HT-29 (cell line): ENCODE measurements around the gene OLFML2B. TPM values are rescaled to one million over a fixed set of nuclear protein-coding genes. Genes with fewer than 3 reads are reported as not detected.
"Not testable (repeated sequence)": the region's sequence is repeated elsewhere in the genome, so short reads cannot be mapped to it uniquely, and the experiment has no call there.

ENCODE experiments used
- DNase-seq: peaks from one replicate; pipeline ENCODE4 v3.0.0-alpha.2; 2015; ENCODE audit warnings: low spot score
- total RNA-seq: library from RNA; depleted of rRNA; stranded (reverse); fragments of >200 nt; shearing (Covaris generic); gene quantifications from 2 replicates; pipeline ENCODE4 v1.2.3, GENCODE V29; 2014

OLFML2B gene
- total RNA-seq, 1 experiment from 2014 or later = 0.66 TPM

DNA sequence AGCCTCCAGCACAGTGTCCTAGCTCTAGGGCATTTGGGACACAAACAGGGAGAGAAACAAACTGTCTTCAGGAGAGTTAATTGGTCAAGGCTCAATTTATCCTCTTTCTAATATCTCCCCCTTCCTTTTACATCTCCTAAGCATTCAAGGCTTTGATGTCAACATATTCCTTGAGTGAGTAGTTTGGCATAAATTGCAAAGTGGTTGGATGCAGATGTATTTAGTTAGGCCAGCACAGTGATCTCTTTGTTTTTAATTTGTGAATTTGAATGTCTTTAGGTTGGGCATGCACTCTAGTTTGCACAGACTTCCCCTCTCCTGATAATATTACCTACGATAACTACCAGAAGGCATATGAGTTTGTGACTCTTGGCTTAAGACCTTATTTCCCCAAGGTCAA, 12.5 kb upstream of the OLFML2B start:
- DNase-seq = no peak

DNA sequence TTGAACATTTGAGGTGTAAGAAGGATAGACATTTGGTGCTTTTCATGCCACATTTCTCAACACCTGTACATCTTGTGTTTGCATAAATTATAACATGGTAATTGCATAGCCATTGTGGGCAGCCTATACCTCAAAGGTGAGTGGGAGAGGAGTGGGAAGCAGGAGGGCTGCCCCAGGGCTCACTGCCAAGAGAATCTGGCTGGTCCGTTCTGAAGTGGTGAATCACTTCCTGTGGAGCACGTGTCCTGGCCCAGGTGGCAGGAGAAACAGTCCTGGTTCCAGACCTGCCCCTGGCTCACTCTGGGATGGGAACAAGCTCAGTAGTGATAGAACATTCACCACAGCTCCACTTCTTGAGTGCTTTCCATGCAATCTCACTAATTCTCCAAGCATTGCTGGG, 11.6 kb upstream of the OLFML2B start:
- DNase-seq = peak; percentile 33

DNA sequence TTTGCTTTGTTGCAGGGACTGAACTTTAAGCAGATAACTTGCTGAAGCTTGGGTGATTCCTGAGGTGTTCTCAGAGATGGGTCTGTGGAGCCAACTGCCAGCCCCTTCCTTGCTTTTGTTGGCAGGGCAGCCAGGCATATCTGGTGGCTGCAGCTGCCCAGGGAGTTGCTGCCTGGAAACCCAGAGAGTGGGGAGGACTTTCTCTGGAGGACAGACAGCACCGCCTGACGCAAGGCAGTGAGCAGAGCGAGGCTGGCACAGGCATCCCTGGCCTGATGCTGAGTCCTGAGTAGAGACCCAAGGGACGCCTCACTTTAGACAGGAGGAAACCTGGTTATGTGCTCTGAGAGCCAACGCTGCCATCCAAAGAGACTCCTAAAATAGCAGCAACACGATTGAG, 9.8 kb upstream of the OLFML2B start:
- DNase-seq = no peak

DNA sequence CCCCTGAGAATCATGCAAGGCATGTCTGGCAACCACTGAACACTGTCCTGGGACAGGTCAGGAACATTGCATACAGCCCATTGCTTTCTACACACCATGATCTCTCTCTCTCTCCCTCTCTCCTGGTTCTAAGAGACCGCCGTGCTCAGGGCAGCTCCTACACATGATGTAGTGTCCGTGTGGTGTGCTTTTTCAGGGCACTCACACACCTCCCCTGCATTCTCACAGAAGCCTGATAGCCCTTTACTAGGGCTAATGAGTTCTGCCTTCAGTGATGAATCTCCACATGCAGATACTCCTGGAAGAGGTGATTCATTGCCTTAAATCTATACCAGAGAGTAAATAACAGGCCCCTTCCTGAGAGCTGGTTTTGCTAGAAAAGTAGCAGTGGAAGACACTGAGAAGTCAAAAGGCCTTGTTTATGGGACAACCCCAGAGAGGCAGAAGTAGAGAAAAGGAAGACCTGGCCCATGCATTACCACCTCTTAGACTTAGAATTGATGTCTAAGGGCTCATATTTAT, 7.2 kb upstream of the OLFML2B start:
- no peak for DNase-seq

DNA sequence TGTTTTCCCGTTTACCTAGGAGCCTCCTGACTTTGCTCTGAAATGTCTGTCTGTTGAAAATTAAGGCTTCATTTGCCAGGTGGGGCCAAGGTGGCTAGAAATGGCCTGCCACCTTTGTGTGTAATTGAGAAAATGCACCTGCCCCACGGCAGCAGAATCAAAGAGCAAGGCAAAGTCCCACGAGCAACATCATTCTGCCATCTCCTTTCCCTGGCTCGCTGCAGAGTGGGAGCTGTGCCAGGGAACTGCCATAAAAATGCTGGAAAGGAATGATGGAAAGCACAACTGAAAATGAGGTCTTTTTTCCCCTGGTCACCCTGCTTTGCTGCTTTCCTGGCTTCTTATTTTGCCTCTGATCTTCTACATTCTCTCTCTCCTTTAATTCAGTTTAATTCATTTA, 5.5 kb upstream of the OLFML2B start:
- DNase-seq = no peak

DNA sequence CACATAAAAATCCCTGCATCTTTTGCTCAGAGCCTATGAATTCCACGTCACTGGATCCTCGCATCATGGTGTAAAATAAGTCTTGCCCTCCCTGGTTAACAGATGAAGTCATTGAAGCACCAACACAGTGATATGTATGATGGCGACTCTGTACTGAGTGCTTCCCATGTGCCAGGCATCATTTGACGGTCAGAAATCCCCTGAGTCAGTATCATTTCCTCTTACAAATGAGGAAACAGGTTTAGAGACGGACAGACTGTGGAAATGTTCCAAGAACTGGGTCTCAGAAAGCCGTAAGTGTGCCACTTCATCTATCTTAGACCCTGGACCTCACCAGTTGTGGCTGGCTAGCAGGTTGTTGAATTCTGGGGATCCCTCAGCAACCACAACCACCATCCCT, 5.1 kb upstream of the OLFML2B start:
- no peak for DNase-seq

DNA sequence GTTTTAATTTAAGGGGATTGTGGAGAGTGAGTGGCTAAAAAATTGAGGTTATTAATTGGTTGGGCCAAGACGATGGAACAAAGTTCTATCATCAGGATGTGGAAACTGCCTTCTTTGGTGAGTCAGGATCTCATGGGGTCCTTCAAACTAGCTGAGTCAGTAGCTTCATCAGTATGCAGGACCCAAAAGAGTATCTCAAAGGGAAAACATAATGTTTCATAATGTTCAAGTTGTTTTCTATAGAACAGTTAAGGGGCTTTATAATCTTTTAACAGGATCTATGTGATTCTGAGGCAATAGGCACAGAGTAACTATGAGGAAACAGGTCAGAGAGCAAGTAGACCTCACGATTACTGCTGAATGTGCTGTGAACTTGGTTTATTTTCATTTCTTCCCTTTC, 3.2 kb upstream of the OLFML2B start:
- no peak for DNase-seq

DNA sequence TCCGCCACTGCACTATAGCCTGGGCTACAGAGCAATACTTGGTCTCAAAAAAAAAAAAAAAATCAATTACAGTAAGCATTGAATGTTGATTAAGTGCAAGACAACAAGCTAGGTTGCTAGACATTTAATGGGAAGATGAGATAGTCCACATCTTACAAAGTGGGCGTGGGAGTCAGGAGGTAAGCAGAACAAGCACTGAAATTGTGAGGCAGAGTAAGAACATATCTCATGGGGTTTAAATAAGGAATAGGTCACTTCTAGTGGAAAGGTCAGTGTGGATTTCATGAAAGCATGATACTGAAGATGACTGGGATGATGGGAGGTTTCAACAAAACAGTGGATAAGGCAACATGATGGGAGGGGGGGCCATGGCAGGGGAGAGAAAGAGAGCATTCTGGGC, 1.9 kb upstream of the OLFML2B start:
- DNase-seq = no peak

DNA sequence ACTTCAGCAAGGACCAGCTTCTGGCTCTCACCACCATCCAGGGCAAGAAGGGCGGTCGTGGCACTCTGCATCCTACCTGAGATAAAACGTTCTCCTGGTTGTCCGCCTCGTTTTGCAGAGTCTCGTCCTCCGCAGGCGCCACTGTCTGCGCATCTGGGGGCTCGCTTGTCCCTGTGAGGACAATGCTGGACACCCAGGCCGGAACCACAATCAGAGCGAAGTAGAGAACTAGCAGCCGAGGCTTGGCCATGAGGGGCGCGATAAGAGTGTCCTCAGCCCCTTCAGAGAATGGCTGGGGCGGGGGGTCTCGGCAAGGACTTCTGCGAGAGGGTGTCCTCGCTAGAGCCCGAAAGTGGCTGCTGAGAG, 505 bp downstream of the OLFML2B start:
- DNase-seq = no peak

DNA sequence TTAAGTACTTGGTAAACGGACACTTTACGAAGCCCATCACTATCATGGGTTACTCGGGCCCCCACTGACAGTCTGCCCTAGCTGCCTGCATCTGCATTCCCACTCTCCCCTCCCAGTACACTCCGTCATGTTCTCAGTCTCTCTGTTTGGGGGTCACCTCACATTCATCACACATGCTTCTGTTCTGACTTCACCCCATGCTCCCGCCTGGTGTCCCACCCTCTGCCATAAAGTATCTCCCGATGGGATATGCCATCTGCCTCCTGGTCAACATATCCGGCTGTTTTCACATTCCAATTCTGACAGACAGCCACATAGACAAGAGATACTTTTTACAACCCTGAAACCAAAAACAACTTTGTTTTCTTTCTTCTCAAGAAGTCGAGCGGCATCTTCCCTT, 1.0 kb downstream of the OLFML2B start:
- DNase-seq = no peak

DNA sequence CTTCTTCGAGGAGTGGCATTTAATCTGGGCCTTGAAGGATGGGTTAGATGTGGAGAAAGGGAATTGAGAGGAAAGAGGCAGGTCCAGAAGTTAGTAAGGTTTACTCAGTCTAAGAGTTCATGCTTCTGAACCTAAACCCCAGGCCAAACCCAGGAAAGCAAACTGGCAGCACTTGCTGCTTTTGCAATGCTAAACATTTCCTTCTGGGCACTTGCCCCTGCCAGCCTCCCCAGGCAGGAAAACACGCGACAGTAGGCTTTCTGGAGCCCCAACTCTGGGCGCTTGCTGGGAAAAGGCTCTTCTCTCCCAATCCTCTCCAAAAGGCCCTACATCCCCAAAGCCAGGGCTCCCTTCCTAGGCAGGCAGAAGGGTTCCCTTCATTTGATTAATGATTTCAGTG, 2.5 kb downstream of the OLFML2B start:
- DNase-seq = no peak

DNA sequence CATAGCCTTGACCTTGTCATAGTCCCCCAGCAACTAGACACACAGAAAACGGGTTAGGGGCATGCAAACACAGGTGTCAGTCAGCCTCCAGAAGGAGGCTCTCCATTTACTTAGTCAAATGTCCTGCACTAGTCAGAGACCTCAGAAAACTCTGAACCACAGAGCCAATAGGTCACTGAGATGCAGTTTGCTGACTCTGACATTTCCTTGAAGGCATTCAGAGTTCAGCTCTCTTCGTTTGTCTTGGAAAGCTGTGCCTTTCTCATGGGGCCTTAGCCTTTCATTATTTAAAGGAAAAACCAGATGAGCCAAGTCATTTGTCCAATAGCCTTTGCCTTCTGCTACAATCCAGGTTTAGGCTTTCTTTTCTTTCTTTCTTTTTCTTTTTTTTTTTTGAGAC, 3.5 kb downstream of the OLFML2B start:
- DNase-seq = no peak

DNA sequence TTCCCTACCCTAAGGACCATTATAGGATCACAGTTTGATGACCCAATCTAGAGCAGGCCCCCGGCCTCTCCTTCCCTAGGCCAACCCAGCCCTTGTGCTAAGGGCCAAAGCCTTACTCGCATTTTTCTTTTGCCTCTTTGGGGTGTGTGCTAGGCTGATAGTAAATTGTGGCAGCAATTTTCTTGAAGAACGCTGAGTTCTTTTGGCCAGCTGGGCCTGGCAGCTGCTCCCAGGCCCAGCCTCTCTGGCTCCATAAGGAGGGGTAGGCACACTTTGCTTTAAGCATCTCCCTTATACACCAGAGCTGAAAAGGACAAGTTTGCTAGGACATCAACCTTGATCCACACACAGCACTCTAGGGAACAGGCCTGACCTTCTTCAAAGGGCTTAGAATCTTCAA, 4.2 kb downstream of the OLFML2B start:
- no peak for DNase-seq

DNA sequence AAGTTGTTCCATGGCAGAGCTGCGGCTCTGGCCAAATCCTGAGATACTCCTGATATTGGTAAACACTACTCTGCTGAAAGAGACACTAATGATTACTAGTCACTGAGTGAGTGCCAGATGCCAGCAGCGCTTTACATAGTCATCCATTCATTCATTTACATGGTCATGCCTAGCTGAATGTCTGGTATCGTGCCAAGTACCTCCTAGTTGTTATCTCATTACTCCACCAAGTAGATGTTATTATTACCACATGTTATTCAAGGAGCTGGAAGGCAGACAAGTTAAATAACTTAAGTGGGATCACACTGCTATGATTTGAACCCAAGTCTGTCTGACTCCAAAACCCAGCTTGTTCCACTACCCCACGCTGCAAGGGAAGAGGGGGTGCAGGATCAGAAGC, 4.7 kb downstream of the OLFML2B start:
- peak; percentile 18 for DNase-seq

DNA sequence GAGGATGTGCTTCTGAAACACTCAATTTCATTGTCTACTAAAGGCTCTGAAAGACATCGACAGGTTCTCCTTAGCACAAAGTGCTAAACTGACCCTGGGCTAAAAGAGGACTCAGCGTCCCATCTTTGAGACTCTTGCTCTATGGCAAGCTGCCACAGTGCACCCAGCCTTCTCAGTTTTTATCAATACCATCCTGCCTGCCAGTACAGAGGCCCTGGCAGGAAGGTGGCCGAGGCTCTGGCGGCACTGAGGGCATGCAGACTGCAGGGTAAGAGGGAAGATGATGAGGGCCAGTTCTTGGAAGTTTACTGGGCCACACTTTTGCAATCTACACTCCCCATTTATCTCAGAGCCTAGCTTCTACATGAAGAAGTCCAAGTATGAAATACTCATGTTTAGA, 5.3 kb downstream of the OLFML2B start:
- DNase-seq = no peak

DNA sequence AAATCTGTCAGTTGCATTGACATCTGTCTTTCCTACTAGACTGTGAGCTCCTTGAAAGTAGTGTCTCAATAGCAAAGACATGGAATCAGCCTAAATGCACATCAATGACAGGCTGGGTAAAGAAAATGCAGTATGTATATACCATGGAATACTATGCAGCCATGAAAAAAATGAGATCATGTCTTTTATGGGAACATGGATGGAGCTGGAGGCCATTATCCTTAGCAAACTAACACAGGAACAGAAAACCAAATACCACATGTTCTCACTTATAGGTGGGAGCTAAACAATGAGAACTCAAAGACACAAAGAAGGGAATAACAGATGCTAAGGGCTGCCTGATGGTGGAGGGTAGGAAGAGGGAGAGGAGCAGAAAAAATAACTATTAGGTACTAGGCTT, 5.9 kb downstream of the OLFML2B start:
- DNase-seq = not testable (repeated sequence)

DNA sequence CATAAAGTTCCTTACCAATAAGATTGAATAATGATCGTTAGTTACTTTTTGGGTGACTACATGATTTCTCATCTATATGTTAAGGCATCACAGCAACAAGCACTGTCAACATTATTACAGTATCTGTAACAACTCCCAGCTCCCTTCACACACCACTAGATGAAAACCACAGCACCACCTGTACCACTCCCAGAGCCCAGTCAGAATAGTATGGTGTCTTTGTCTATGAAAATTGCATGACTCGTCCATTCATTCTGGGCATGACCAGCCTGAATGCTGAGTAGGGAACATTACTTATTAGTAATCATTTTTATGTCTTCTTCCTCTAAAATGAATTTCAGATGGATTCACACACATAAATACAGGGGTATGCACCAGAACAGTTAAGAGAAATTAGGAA, 7.0 kb downstream of the OLFML2B start:
- DNase-seq = no peak

DNA sequence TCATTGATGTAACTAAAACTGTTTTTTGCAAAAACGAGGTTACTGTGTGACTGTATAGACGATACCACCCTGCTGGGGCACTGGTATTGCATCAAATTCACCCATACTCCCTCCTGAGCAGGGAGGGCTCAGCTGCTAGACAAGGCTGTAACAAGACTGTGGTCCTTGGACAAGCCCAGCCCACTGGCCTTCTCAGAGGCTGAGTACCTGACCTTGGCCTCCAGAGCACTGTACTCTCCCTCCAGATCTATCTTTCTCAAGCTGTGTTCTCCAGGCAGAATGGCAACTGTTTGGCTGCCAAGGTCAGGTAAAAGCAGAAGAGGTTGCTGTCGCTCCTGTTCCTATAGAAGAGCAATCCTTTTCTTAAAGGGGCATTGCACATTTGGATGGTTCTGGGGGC, 8.5 kb downstream of the OLFML2B start:
- no peak for DNase-seq

DNA sequence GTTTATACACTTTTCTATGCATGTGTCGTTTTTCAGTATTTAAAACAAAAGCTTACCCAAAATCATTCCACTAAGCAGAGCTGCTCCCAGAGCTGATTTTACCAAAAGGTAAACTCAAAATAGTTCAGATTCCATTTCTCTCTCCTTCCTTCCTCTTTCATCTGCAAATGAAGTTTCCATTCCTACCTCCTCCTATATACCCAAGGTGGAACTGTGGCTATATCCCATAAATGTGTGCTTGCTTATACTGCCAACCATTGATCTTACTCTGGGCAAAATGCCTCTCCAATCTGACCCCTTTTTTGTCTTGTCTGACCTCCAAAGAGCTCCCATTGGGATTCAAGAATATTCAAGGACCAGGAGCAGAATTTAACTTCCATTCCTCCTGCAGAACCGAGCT, 9.5 kb downstream of the OLFML2B start:
- no peak for DNase-seq

DNA sequence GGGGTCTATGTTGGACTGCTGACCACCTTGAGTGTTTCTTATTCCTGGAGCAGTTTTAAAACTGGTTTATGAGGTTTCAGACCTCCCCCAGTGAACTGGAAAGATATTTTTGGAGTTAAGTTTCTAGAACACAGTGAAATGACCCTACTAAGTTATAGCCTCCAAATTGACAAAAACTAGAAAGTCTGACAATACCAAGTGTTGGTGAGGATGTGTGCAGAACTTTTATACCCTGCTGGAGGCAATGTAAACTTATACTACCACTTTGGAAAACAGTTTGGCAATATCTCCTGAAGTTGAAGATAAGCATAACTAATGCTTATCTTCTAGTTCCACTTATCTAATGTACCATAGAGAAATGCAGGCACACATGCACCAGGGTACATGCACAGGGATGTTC, 10.4 kb downstream of the OLFML2B start:
- DNase-seq = no peak

DNA sequence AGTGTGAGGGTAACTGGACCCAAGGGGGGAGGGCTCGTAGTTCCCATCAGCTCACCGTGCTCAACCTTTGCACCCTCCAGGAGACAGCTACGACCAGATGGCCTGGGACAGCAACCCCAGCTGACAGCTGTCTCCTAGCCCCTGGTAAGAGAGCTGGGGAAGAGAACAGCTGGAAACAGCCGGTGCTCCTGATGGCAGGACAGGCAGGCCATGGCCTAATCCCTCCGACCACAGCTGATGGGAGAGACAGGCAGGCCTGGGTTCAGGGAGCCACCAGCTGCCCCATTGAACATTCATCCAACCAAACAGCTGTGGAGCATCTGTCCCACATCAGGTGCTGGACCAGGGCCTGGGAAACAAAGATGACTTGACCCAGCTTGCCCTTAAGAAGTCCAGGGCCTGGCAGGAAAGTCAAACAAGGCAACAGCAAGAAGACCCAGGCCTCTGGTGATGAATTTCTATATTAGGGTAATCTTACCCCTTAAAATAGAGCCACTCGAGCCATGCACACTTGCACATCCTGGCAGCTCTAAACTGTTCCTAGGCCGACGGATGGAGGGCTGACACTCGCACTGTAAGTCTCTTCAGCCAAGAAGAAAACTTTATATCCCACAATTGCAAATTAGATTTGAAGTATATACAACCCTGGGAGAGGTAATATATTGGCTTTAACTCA, 12.2 kb downstream of the OLFML2B start:
- DNase-seq = no peak

DNA sequence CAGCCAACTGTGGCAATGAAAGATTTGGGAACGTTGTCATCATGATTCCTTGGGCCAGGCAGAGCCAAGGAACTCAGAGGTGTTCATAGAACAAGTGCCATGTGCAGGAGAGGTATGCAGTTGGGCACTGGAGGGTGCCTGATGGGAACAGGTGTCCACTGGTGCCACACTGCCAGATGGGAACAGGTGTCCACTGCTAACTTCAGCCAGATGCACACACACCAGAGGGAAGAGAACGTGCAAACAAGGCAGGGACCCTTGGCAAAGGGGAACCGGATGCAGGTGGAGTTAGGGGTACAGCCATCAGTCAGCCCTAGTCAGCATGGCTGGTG, 13.5 kb downstream of the OLFML2B start:
- DNase-seq = no peak

DNA sequence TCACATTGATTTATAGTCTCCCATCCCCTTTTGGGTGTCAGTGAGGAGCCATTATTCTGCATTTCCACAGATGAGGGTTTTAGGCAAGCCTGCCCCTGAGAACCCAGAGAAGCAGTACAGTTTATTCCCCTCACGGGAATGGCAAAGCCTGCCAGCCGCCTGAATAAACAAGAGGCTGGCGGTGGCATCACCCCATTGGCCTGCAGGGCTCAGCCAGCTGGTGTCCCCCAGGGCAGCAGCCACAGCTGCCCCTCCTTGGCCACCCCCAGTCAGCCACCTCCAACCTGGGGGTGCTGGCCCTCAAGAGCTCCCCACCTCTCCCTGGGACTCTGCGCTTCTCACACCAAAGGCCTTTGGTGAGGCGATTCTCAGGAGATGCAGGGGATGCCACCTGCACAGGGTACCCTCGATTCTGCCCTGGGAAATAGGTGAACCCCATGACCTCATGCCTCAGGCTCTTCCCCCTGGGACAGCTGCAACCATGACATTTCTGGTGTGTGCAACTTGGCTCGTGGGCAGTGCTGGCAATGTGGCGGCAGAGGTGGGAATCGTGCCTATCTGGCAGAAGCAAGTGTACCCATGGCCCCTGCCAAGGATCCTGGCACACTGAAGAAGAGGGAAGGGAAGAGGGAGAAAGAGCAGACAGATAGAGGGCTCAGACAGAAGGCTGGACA, 14.0 kb downstream of the OLFML2B start:
- DNase-seq = no peak

DNA sequence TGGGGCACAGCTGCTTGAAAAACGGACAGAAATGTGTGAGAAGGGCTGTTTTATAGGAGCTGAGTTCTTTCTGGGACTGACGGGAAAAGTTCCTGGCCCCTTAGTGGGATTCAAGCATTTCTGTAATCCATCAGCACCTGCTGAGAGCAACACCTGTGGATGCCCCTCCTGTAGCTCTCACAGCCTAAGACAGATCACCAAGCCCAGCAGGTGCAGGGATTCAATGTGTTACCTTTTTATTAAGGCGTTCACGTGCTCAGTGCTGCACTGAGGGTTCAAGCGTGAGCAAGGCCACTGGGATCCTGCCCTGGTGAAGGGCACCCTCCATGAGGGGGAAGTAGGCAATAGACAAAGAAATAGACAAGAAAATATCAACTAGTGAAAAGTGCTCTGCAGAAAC, 14.9 kb downstream of the OLFML2B start:
- no peak for DNase-seq
